Astrocyte of the hippocampus (primary cell): Measurements from ENCODE around the gene SH3PXD2B.
A peak's percentile ranks its signal among the peaks of the same experiment; 100 is the strongest.
"Not testable (repeated sequence)": the region's sequence is repeated elsewhere in the genome, so short reads cannot be mapped to it uniquely, and the experiment has no call there.

Source experiments
- DNase-seq: peaks from one replicate; pipeline ENCODE4 v3.0.0; 2011; ENCODE audit warnings: low read depth, low spot score

The SH3PXD2B gene

DNA sequence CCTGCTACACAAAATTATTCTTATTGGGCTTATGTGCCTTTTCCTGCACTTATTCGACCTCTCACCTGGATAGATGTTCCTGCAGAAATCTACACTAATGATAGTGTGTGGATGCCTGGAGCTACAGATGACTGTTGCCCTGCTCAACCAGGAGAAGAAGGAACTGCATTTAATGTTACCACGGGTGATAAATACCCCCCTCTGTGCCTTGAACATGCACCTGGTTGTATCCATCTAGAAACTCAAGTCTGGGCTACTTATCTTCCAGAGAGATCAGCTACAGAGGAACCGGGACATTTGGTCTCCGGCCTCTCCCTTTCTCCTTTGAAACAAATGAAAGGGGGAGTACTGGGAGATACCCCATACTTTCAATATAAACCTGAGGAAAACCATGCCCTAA is 54.5 kb downstream of the SH3PXD2B start:
- no peak for DNase-seq

DNA sequence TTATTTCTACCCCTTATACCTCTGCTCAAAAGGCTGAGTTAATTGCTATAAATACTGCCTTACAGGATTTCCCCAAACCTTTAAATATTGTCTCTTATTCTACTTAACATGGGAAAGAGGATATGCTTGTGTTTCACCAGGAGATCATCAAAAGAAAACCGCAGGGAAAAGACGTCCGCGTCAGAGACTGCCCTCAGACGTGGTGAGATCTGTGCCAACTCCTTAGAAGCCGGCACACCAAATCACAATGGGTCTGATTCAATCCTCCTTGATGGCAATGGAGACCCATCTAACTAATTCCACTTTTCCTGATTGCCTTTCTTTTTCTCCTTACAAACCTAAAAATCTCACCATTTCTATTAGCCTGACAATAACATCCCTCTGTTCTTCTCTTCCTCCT is 55.0 kb downstream of the SH3PXD2B start:
- DNase-seq: peak; percentile 73

GRCh38 chr5:172398645-172399044 is 55.7 kb downstream of the SH3PXD2B start:
- DNase-seq: peak; percentile 54

DNA sequence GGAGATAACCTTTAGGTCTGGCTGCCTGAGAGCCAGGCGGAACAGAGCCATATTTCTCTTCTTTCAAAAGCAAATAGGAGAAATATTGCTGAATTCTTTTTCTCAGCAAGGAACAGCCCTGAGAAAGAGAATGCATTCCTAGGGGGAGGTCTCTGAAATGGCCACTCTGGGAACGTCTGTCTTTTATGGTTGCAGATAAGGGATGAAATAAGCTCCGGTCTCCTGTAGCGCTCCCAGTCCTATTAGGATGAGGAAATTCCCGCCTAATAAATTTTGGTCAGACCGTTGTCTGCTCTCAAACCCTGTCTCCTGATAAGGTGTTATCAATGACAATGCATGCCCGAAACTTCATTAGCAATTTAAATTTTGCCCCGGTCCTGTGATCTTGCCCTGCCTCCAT is 57.3 kb downstream of the SH3PXD2B start:
- DNase-seq: not testable (repeated sequence)

- no peak for DNase-seq
Observed at GRCh38 chr5:172396220-172396619, 58.1 kb downstream of the SH3PXD2B start.

- DNase-seq: no peak
Observed at GRCh38 chr5:172395483-172395882, 58.8 kb downstream of the SH3PXD2B start.

DNA sequence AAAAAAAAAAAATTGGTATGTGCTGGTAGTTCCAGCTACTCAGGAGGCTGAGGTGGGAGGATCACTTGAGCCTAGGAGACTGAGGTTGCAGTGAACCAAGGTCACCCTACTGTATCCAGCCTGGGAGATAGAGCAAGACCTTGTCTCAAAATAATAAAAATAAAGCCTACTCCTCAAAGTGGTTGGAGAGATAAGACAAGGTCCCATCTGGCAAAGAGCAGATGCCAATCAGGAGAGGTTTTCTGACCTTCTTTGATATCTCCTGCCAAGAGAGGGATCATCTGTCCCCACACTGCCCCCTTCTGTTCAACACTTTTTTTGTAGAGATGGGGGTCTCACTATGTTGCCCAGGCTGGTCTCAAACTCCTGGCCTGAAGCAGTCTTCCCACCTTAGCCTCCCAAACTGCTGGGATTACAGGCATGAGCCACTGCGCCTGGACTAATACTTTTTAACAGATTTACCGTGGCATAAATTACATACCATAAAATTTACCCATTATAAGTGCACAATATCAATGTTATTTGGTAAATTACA is 64.7 kb downstream of the SH3PXD2B start:
- no peak for DNase-seq

DNA sequence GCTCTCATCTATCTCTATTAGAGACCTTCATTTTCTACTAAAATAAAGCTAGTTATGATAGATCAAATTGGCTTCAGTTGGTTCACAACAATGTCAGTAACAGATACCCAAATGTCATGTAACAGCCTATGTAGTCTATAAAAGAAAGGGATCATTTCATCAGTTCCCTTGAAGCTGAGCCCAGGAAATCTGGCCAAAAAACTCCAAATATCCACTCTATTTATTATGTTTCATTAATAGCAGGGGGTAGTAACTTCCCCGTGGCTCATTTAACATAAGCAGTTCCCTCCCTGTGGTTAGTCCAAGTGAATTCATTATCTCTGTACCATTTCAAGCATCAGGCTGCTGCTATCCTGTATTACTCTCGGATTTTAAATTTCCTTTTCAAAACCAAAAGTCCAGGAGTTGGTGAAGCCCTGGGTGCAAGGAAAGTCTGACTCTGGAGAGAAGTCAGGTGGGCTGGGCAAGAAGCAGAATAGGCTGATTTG is 66.0 kb downstream of the SH3PXD2B start:
- DNase-seq: no peak

GRCh38 chr5:172385707-172386106 is 68.6 kb downstream of the SH3PXD2B start:
- DNase-seq: peak; percentile 32

DNA sequence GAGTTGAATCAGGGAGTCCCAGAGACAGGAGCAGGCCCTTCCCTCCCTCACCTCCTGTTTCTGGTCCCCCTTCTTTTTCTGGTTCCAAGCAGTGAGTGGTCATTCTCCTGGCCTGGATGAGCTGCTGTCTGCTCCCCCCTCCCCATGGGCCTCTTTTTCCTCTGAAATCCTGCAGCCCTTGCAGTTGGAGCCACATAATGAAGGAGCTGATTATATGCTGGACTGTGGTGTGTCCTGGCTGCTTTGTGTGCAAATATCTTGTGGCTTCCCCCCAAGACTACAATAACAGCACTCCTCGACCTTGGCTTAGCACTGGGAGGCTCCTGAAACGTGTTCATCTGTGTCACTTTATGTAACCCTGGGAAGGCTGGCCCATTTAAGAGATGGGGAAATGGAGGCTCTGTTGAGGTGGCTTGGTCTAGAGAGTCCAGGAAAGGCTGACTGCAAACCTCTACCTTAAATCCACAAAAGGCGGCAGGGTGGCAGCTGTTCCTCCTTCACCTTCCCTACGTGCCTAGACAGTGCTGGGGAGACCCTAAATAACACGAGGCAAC is 69.2 kb downstream of the SH3PXD2B start:
- DNase-seq: no peak

DNA sequence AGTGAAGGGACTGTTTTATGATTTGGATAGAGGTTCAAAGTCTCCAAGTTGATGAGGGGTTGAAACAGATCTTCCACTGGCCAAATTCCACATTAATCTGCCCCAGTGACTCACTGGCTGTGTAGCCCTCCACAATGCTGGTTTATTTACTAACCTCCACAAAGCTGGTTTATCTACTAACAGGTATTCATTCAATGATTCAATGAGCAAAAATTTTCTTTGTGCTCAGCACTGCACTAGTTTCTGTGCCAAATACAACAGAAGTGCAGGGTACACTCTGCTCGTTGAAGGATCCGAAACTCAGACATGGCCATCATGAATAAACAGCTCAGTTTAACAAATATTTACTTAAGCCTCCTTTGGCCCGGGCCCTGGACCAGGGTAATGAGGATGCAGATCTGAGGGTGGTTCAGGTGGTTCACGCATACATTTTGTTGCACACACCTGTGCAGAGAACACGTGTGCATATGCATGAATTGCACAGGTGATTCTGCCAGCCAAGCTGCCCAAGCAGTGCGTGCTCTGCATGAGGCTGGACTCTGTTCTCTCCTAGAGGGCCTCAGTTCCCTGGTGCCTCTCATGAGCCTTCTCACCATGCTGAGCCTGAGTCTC is 71.0 kb downstream of the SH3PXD2B start:
- peak; percentile 85 for DNase-seq

DNA sequence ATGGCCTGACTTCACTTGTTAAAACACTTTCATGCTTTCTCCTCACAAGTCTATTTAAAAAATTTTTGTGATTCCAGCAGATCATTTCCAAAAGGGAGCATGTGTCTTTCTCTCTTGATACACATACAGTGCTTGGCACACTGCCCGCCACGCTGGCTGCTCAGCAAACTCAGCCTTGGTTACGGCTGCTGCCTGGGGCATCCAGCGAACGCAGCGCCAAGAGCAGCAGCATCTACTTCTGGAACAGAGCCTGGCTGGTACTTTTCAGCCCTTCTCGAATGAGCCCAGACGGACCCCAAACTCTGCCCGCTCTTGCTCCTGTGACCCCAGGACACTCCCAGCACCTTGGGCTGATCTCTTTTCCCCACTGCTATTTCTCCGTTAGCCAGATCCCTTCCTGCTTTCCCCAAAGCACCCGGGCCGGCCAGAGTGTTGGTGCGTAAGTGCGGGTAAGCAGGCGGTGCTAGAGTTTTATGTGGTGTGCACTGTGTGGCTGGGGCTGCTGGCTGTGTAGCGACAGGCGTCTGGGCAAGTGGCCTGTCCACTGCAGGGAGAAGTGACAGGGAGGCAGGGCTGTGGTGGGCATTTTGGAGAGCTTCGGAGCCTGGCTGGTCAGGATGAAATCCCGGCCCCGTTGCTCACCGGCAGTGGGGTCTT is 73.2 kb downstream of the SH3PXD2B start:
- peak; percentile 91 for DNase-seq

DNA sequence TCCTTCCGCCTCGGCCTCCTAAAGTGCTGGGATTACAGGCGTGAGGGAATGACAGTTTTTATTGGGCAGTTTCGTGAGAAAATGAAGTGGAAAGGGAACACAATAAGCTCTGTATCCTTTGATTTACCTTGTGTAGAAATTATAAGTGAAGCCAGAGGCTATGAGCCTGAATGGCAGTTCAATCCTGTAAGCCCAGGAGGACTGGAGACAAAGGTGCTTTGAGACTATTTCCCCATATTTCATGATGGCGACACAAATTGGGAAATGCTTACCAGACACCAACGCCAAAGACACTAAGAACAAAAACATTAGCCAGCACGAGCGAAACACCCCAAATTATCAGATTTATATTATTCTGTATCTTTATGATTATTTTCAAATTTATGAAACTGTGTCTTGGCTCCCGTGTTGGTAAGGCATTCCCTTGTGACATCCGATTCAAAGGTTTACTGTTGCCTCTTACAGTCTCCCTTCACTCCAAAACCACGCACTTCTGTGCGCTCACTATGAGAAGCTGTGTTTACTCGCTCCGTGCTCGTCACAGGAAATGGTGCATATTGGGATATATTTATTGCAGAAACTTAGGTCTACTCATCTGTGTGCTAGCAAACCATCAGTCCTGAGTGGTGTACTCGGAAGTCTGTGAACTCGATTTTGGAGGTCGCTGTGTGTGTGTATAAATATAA is 73.9 kb downstream of the SH3PXD2B start:
- no peak for DNase-seq

DNA sequence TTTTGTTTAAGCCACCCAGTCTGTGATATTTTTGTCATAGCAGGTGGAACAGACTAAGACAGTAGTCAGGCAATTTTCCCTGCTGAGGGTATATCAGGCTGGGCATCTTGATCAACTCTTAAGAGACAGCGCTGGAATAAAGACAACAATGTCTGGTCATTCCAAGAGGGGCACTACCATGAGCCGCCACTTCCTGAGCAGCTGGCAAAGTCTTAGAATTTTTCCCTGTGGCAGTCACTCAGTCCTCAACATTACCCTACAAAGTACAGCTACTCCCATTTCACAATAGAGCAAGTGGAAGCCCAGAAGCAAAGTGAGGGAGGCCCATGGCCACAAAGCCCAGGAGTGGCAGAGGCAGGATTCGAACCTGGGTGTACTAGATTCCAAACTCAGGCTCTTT is 74.8 kb downstream of the SH3PXD2B start:
- DNase-seq: no peak

DNA sequence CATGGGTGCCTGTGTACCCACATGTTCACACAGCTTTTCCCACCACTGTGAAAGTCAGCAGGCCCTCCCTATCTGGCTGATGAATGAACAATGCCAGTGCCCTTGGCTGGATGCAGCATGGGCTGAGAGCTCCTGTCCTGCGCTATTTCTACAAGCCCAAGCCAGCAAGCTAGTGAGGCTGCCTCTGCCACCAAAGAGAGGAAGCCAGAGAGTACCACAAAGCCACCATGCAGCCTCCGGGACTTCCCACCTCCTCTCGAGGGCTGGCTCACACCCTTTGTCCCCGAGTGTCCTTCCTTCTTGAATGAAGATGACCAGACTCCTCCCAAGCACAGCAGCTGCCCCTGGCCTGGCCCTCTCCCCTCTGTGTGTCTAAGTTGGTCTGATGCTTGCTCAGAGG is 76.5 kb downstream of the SH3PXD2B start:
- DNase-seq: no peak

- DNase-seq: no peak
Observed at GRCh38 chr5:172377438-172377837, 76.9 kb downstream of the SH3PXD2B start.

- no peak for DNase-seq
Observed at GRCh38 chr5:172374783-172375182, 79.5 kb downstream of the SH3PXD2B start.

DNA sequence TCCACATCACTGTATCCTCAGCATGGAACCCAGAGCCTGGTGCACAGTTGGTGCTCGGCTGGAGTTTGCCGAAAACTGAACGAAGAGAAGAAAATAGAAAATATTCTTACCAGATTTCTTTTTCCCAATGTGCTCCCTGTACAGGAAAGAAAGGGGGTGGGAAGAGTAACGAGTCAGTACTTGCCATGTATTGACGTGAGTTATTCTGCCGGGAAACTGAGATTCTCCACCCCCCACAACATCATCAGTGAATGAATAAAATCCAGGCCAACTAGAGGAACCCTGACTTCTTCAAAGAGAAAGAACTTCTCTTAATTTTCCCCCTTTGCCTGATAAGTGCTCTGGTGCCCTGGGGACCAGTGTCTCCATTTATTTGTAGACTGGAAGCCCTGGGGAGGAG is 80.6 kb downstream of the SH3PXD2B start:
- DNase-seq: no peak

- DNase-seq: no peak
Observed at GRCh38 chr5:172371684-172372083, 82.6 kb downstream of the SH3PXD2B start.

- peak; percentile 63 for DNase-seq
Observed at GRCh38 chr5:172370648-172371545, 83.4 kb downstream of the SH3PXD2B start.

DNA sequence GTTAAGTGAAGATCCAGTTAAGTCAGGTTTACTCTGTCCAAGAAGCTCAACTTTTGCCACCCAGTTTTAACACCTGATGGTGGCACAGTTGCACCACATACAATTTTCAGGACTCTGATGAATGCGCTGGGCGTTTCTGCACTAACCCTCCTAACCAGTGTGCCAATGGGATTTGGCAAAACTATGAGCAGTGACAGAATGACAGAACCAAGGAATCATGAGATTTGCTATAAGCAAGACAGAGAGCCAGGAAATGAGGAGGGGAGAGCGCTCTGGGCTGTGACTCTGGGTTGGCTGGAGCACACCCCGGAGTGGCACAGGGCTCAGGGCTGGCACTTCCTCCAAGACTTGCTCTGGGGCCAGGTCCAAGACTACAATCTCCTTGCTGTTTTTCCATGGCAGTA is 84.1 kb downstream of the SH3PXD2B start:
- no peak for DNase-seq
